HL-60 (cell line): ENCODE data around the gene DYSF.

Experiments
- CTCF ChIP-seq: IDR thresholded peaks from one replicate; pipeline ENCODE4 v1.5.1; 2011; ENCODE audit warnings: low read length, control low read depth, inconsistent platforms; ENCODE audit not compliant: insufficient read depth
- GABPA ChIP-seq: IDR thresholded peaks from 2 replicates; pipeline ENCODE4 v1.6.1; 2012; ENCODE audit warnings: low read depth

GRCh38 chr2:71577209-71577608 is 123.8 kb downstream of the DYSF start:
- TF ChIP-seq GABPA, result no peak
- TF ChIP-seq CTCF, result no peak
